Natural killer cell (primary cell): ENCODE results near the gene CTIF. TPM values are rescaled to one million over a fixed set of nuclear protein-coding genes. Genes with fewer than 3 reads are reported as not detected.

Experiments
- ATAC-seq, 3 donors: fragments of 150-1000 bp in 2 of 3; fragments of 200-7000 bp in 1 of 3; cut with Tn5 transposase; 1 replicate in 1 of 3; 2 replicates in 2 of 3; pipeline ENCODE4 v1.10.0; 2021; ENCODE audit warnings: mild to moderate bottlenecking in 2 of 3, moderate library complexity in 2 of 3
- DNase-seq, 2 donors: peaks; one replicate each; pipeline versions ENCODE4 v3.0.0 to v3.0.0-alpha.2; 2013 to 2021; ENCODE audit warnings: mixed read lengths in 1 of 2
- H3K27ac ChIP-seq: one replicate; pipeline ENCODE4 v1.5.1; 2013; ENCODE audit warnings: mild to moderate bottlenecking, low read length
- H3K27me3 ChIP-seq: one replicate; pipeline ENCODE4 v1.6.1; 2013; ENCODE audit warnings: low read length; ENCODE audit not compliant: control insufficient read depth, insufficient read depth
- H3K36me3 ChIP-seq: one replicate; pipeline ENCODE4 v1.6.1; 2013; ENCODE audit warnings: low read length; ENCODE audit not compliant: control insufficient read depth, insufficient read depth
- H3K4me1 ChIP-seq: one replicate; pipeline ENCODE4 v1.6.1; 2013; ENCODE audit warnings: low read length; ENCODE audit not compliant: control insufficient read depth, insufficient read depth
- H3K4me3 ChIP-seq: one replicate; pipeline ENCODE4 v1.5.1; 2013; ENCODE audit warnings: low read length
- H3K9me3 ChIP-seq: one replicate; pipeline ENCODE4 v1.6.1; 2013; ENCODE audit warnings: low read length; ENCODE audit not compliant: control insufficient read depth, insufficient read depth
- H3K27ac Mint-ChIP-seq, 2 donors: one replicate each; pipeline ENCODE4 v1.8.0; 2022; ENCODE audit warnings: mild to moderate bottlenecking in 2 of 2, mixed read lengths in 2 of 2, moderate library complexity in 1 of 2
- H3K27me3 Mint-ChIP-seq, 2 donors: one replicate each; pipeline ENCODE4 v1.8.0; 2022; ENCODE audit warnings: low read depth in 2 of 2, mixed read lengths in 2 of 2
- H3K36me3 Mint-ChIP-seq: one replicate; pipeline ENCODE4 v1.8.0; 2022; ENCODE audit warnings: mixed read lengths
- H3K4me1 Mint-ChIP-seq, 2 donors: one replicate each; pipeline ENCODE4 v1.8.0; 2022; ENCODE audit warnings: mixed read lengths in 2 of 2
- H3K4me3 Mint-ChIP-seq: one replicate; pipeline ENCODE4 v1.8.0; 2022; ENCODE audit warnings: mild to moderate bottlenecking, moderate library complexity, mixed read lengths
- H3K9me3 Mint-ChIP-seq, 2 donors: one replicate each; pipeline ENCODE4 v1.8.0; 2022; ENCODE audit warnings: mixed read lengths in 2 of 2
- CTCF ChIP-seq: fragments of 200-600 bp; IDR thresholded peaks from one replicate; pipeline ENCODE4 v1.8.0; 2022; ENCODE audit warnings: antibody characterized with exemption
- WGBS: methylation state at CpG from one replicate; pipeline ENCODE4 v1.1.7; 2013; ENCODE audit warnings: missing lambda C conversion rate; ENCODE audit not compliant: insufficient coverage; 5-methylcytosine and 5-hydroxymethylcytosine counted together
- intact Hi-C: fragments of 100-400 bp; cut with micrococcal nuclease; formaldehyde crosslinking; loops from one replicate; pipeline ENCODE4 v1.14.2; 2022
- total RNA-seq, 4 donors: library from RNA; stranded (reverse); fragments of 120-200 nt in 1 of 4; gene quantifications; one replicate each; pipeline versions ENCODE4 v1.2.3 to v1.2.4, GENCODE V29; 2013 to 2022

The CTIF gene
- total RNA-seq, 3 donors from 2014 or later (not counting 1 experiment from before 2014, with no cell fraction given) = 6.9 to 10.2 (median 8.2) TPM

GRCh38 chr18:48801728-48802542, 263.1 kb downstream of the CTIF start:
- no peaks in the 10 kb centered on the region for H3K27me3 Mint-ChIP-seq
- 93% methylated on average over 7 of the region's 7 CpGs for WGBS
- H3K4me1 ChIP-seq = peaks cover 40% of the 10 kb centered on the region
- H3K4me1 Mint-ChIP-seq = peaks cover 29 to 58% of the 10 kb centered on the region in 2 donors
- DNase-seq (peak in 1 of 2 donors; percentile 9), ATAC-seq (no peak)
- H3K27ac ChIP-seq = no peak overlapping the region
- H3K36me3 Mint-ChIP-seq = no peaks in the 10 kb centered on the region
- H3K27me3 ChIP-seq = no peaks in the 10 kb centered on the region
- no peaks in the 10 kb centered on the region for H3K9me3 Mint-ChIP-seq
- H3K27ac Mint-ChIP-seq = peak overlapping the region in 1 of 2 donors; percentile 16
- no peak overlapping the region for H3K4me3 Mint-ChIP-seq
- H3K9me3 ChIP-seq = no peaks in the 10 kb centered on the region
- intact Hi-C loops = no loop called here
- TF ChIP-seq CTCF = no peak
- H3K4me3 ChIP-seq = no peak overlapping the region
- no peaks in the 10 kb centered on the region for H3K36me3 ChIP-seq

- H3K9me3 Mint-ChIP-seq = no peaks in the 10 kb centered on the region
Measured at GRCh38 chr18:48802543-48803290, 263.9 kb downstream of the CTIF start.

GRCh38 chr18:48803518-48803917, 264.7 kb downstream of the CTIF start:
- no peak for DNase-seq
- Histone ChIP-seq H3K36me3 (no peaks in the 10 kb centered on the region), H3K27ac (no peak overlapping the region), H3K4me1 (peaks cover 30% of the 10 kb centered on the region), H3K9me3 (no peaks in the 10 kb centered on the region), H3K4me3 (no peak overlapping the region), H3K27me3 (no peaks in the 10 kb centered on the region)
- Mint-ChIP-seq H3K27ac (peak overlapping the region in 1 of 2 donors; percentile 38), H3K9me3 (no peaks in the 10 kb centered on the region), H3K36me3 (no peaks in the 10 kb centered on the region), H3K27me3 (no peaks in the 10 kb centered on the region), H3K4me3 (no peak overlapping the region), H3K4me1 (peaks cover 21 to 51% of the 10 kb centered on the region in 2 donors)
- WGBS = 96% methylated on average over 3 of the region's 3 CpGs
- no peak for TF ChIP-seq CTCF
- intact Hi-C loops = no loop called here
- no peak for ATAC-seq

More at GRCh38 chr18:48802543-48803290, 263.9 kb downstream of the CTIF start:
- Histone ChIP-seq H3K27ac (no peak overlapping the region), H3K27me3 (no peaks in the 10 kb centered on the region), H3K4me3 (no peak overlapping the region), H3K36me3 (no peaks in the 10 kb centered on the region), H3K9me3 (no peaks in the 10 kb centered on the region), H3K4me1 (peaks cover 38% of the 10 kb centered on the region)
- Mint-ChIP-seq H3K27ac (no peak overlapping the region), H3K4me1 (peaks cover 29 to 56% of the 10 kb centered on the region in 2 donors), H3K27me3 (no peaks in the 10 kb centered on the region), H3K4me3 (no peak overlapping the region), H3K36me3 (no peaks in the 10 kb centered on the region)
- TF ChIP-seq CTCF = no peak
- intact Hi-C loops = no loop called here
- ATAC-seq = no peak
- DNase-seq = peak; percentile 9 to 27
- 95% methylated on average over 11 of the region's 11 CpGs for WGBS
